GM18517 (cell line): ENCODE results near the gene CCL23.
"Not testable (repeated sequence)": the region's sequence is repeated elsewhere in the genome, so short reads cannot be mapped to it uniquely, and the experiment has no call there.

ENCODE experiments used
- ATAC-seq: cut with Tn5 transposase; IDR thresholded peaks from one replicate; pipeline ENCODE4 v1.9.1; 2021; ENCODE audit warnings: mild to moderate bottlenecking, moderate library complexity; ENCODE audit not compliant: unreplicated experiment

CCL23 gene

GRCh38 chr17:36004594-36005108, 13.1 kb downstream of the CCL23 start:
- no peak for ATAC-seq

GRCh38 chr17:36002631-36003030, 15.1 kb downstream of the CCL23 start:
- no peak for ATAC-seq

- no peak for ATAC-seq
Observed at GRCh38 chr17:36001862-36002603, 15.7 kb downstream of the CCL23 start.

GRCh38 chr17:36001110-36001771, 16.5 kb downstream of the CCL23 start, which contains the start of gene CCL15:
CCL15 (minus strand) TSS chr17:36001553; CDS start chr17:36001492, 61 bp downstream.
- no peak for ATAC-seq

- ATAC-seq = no peak
Observed at GRCh38 chr17:36000732-36001109, 17.1 kb downstream of the CCL23 start.

GRCh38 chr17:35998756-35999155, 19.0 kb downstream of the CCL23 start:
- no peak for ATAC-seq

- no peak for ATAC-seq
Observed at GRCh38 chr17:35998018-35998545, 19.7 kb downstream of the CCL23 start.

GRCh38 chr17:35995346-35995745, 22.4 kb downstream of the CCL23 start:
- not testable (repeated sequence) for ATAC-seq

- ATAC-seq = no peak
Observed at GRCh38 chr17:35991075-35991474, 26.7 kb downstream of the CCL23 start.

- ATAC-seq = no peak
Observed at GRCh38 chr17:35988164-35988563, 29.6 kb downstream of the CCL23 start.

GRCh38 chr17:35986643-35987042, 31.1 kb downstream of the CCL23 start, which contains the start of gene CCL14:
CCL14 (minus strand) TSS chr17:35986729; CDS start chr17:35986649, 80 bp downstream.
- ATAC-seq = no peak

- no peak for ATAC-seq
Observed at GRCh38 chr17:35984140-35984539, 33.6 kb downstream of the CCL23 start.

GRCh38 chr17:35982409-35983191, 35.2 kb downstream of the CCL23 start:
- no peak for ATAC-seq

GRCh38 chr17:35981908-35982330, 35.9 kb downstream of the CCL23 start:
- no peak for ATAC-seq

GRCh38 chr17:35981246-35981645, 36.5 kb downstream of the CCL23 start, which contains the start of gene CCL16:
CCL16 (minus strand) TSS chr17:35981497; CDS start chr17:35981420, 77 bp downstream.
- no peak for ATAC-seq

GRCh38 chr17:35978346-35978745, 39.4 kb downstream of the CCL23 start:
- ATAC-seq = no peak

- no peak for ATAC-seq
Observed at GRCh38 chr17:35977509-35977908, 40.3 kb downstream of the CCL23 start.

- ATAC-seq = no peak
Observed at GRCh38 chr17:35973333-35974260, 44.2 kb downstream of the CCL23 start.

- no peak for ATAC-seq
Observed at GRCh38 chr17:35972945-35973332, 44.8 kb downstream of the CCL23 start.

- ATAC-seq = no peak
Observed at GRCh38 chr17:35972535-35972934, 45.2 kb downstream of the CCL23 start.
